T-helper 1 cell treated with Interleukin-12 subunit alpha and Interleukin-12 subunit beta and Interleukin-4 antibody, amounts not matched to agents 30 μg/mL and 1 μg/mL, for 36 hours (primary cell): Measurements from ENCODE around the gene ARHGEF4.

ENCODE experiments used
- H3K27ac Mint-ChIP-seq: one replicate; pipeline ENCODE4 v1.8.0; 2021; ENCODE audit warnings: mild to moderate bottlenecking, mixed read lengths
- H3K27me3 Mint-ChIP-seq: one replicate; pipeline ENCODE4 v1.8.0; 2021; ENCODE audit warnings: low read depth, mixed read lengths
- H3K36me3 Mint-ChIP-seq: one replicate; pipeline ENCODE4 v1.8.0; 2021; ENCODE audit warnings: low read depth, mixed read lengths
- H3K4me1 Mint-ChIP-seq: one replicate; pipeline ENCODE4 v1.8.0; 2021; ENCODE audit warnings: low read depth, mixed read lengths
- H3K4me3 Mint-ChIP-seq: one replicate; pipeline ENCODE4 v1.8.0; 2021; ENCODE audit warnings: mild to moderate bottlenecking, moderate library complexity, mixed read lengths
- H3K9me3 Mint-ChIP-seq: one replicate; pipeline ENCODE4 v1.8.0; 2021; ENCODE audit warnings: mixed read lengths

The ARHGEF4 gene

DNA sequence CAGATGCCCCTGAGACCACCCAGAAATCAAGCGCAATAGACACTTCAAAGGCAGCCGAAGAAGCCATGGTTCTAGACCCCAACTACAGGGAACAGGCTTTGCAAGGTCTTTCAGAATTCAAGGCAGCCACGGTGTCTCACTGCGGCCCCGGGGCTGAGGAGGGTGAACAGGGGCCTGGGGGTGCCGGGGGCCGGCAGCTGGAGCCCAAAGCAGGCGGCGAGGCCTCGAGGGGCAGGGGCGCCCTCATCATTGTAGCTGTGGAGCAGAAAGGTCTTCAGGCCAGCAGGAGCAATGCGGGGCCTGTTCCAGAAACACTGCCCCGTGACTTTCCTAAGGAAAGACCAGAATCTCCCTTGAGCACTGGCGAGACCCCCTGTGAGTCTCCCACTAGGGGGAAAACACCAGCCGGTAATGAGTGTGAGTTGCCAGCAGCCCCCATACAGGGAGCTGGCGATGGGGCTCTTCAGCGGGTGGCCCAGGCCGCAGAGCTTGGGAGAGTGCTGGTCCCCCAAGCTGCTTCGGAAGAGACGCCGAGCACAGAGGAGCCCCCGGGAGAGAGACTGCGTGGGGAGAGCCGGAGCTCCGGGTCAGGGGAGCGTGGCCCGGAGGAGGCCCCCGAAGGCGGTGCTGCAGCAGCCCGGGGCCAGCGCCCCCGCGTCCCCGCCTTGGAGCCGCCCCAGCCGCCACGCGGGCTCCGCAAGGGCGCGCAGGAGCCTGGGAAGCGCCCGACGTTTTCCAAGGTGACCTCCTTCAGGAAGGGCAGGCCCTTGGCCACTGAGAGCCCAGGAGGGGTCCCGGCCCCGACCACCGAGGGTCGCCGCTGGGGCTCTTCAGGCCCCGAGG is 79.1 kb downstream of the ARHGEF4 start:
- H3K27me3 Mint-ChIP-seq = peaks cover 10% of the 10 kb centered on the region
- no peaks in the 10 kb centered on the region for H3K4me1 Mint-ChIP-seq
- no peak overlapping the region for H3K4me3 Mint-ChIP-seq
- no peaks in the 10 kb centered on the region for H3K36me3 Mint-ChIP-seq
- no peak overlapping the region for H3K27ac Mint-ChIP-seq
- H3K9me3 Mint-ChIP-seq = no peaks in the 10 kb centered on the region

DNA sequence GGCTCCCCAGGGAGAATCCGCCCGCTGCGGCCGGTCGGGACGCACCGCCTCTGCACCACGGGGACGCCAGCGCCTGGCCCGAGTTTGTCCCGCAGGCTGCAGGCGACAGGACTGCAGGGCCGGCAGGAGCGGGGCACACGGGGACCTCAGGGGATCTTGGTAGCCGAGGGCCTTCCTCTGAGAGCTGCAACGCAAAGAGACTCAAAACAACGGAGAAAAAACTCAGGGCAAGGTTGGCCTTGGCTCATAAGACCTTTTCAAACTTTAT is 79.7 kb downstream of the ARHGEF4 start:
- H3K27ac Mint-ChIP-seq = no peak overlapping the region
- H3K9me3 Mint-ChIP-seq = no peaks in the 10 kb centered on the region
- H3K4me3 Mint-ChIP-seq = no peak overlapping the region
- no peaks in the 10 kb centered on the region for H3K4me1 Mint-ChIP-seq
- H3K27me3 Mint-ChIP-seq = peaks cover 9% of the 10 kb centered on the region
- H3K36me3 Mint-ChIP-seq = no peaks in the 10 kb centered on the region

DNA sequence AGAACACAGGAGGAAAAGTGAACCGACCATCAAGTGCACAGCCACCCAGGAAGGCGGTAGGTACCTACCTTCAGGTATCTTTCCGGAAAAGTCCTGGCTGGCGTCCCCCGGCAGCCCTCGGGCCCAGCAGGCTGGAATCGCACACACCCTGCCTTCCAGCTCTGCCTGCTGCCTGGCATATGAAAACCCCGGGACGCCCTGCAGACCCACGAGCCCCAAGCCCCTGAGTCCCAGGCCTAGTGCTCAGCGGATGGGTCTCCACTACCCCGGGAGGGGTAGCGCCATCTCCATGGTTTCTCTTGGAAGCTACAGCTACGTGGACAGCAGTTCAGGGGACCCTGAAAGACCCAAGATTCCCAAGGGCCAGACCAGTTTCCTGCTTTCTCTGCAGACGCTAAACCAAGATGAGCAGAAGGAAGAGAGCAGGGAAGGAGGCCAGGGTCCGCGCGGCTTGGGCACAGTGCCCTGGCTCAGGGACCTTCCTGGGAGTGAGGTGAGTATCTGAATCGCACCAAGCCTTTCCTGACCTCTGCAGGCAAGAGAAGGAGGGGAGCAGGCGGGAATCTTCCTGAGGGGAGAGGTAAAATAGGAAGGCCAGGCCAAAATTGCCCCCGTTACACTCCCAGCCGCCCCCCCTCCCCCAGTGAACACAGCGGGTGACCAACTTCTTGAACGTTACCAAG is 80.4 kb downstream of the ARHGEF4 start:
- Mint-ChIP-seq H3K4me3 (no peak overlapping the region), H3K27me3 (peaks cover 9% of the 10 kb centered on the region)

DNA sequence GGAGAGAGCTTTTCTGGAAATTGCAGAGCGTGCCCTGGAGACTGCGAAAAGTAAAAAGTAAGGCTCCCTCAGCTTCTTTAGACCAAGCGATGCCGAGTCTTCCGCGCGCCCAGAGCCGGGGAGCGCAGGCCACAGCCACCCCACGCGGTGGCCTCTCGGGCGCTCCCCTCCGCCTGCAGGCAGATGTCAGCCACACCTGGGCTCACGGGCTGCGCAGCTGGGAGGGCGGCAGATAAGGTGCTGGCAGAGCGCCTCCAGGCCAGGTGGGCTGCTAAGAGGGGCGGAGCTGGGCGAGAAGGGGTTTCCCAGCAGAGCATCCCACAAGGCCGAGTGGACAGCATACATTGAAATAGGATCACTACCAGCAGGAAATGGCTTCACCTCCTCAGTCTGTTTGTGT is 81.7 kb downstream of the ARHGEF4 start:
- Mint-ChIP-seq H3K36me3 (no peaks in the 10 kb centered on the region), H3K4me1 (no peaks in the 10 kb centered on the region), H3K4me3 (no peak overlapping the region), H3K9me3 (no peaks in the 10 kb centered on the region), H3K27ac (no peak overlapping the region), H3K27me3 (peaks cover 9% of the 10 kb centered on the region)

More for the DNA sequence above, 80.4 kb downstream of the ARHGEF4 start:
- Mint-ChIP-seq H3K4me1 (no peaks in the 10 kb centered on the region), H3K36me3 (no peaks in the 10 kb centered on the region), H3K27ac (no peak overlapping the region), H3K9me3 (no peaks in the 10 kb centered on the region)

- Mint-ChIP-seq H3K27ac (no peak overlapping the region), H3K36me3 (no peaks in the 10 kb centered on the region), H3K4me3 (no peak overlapping the region), H3K4me1 (no peaks in the 10 kb centered on the region), H3K27me3 (peaks cover 4% of the 10 kb centered on the region), H3K9me3 (no peaks in the 10 kb centered on the region)
Observed at GRCh38 chr2:130920415-130921163, 83.9 kb downstream of the ARHGEF4 start.

GRCh38 chr2:130921164-130921476 is 84.4 kb downstream of the ARHGEF4 start:
- no peaks in the 10 kb centered on the region for H3K36me3 Mint-ChIP-seq
- no peaks in the 10 kb centered on the region for H3K4me1 Mint-ChIP-seq
- peaks cover 4% of the 10 kb centered on the region for H3K27me3 Mint-ChIP-seq
- no peak overlapping the region for H3K4me3 Mint-ChIP-seq
- no peak overlapping the region for H3K27ac Mint-ChIP-seq
- no peaks in the 10 kb centered on the region for H3K9me3 Mint-ChIP-seq

- no peaks in the 10 kb centered on the region for H3K4me1 Mint-ChIP-seq
- no peaks in the 10 kb centered on the region for H3K36me3 Mint-ChIP-seq
- peaks cover 8% of the 10 kb centered on the region for H3K27me3 Mint-ChIP-seq
- H3K27ac Mint-ChIP-seq = no peak overlapping the region
- no peak overlapping the region for H3K4me3 Mint-ChIP-seq
- no peaks in the 10 kb centered on the region for H3K9me3 Mint-ChIP-seq
Observed at GRCh38 chr2:130922417-130922816, 85.7 kb downstream of the ARHGEF4 start.

DNA sequence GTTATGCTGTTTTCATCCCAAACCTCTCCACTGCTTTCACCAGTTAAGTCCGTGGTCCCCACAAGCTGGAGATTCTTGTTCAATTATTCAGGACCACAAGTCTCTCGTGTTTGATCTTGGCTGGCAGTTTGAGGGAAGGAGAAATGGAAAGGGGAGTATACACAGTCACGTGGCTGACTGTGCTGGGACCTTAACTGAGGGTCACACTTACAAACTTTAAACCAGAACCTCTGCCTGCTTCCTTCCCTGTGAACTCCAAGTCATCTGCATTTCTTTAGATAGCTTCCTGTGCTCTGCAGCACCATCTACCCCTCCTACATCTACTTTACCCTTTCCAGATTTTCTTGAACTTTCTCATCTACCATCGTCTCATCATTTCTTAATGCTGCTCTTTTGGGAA is 91.7 kb downstream of the ARHGEF4 start:
- H3K27me3 Mint-ChIP-seq = peaks cover 22% of the 10 kb centered on the region
- H3K36me3 Mint-ChIP-seq = no peaks in the 10 kb centered on the region
- no peak overlapping the region for H3K4me3 Mint-ChIP-seq

DNA sequence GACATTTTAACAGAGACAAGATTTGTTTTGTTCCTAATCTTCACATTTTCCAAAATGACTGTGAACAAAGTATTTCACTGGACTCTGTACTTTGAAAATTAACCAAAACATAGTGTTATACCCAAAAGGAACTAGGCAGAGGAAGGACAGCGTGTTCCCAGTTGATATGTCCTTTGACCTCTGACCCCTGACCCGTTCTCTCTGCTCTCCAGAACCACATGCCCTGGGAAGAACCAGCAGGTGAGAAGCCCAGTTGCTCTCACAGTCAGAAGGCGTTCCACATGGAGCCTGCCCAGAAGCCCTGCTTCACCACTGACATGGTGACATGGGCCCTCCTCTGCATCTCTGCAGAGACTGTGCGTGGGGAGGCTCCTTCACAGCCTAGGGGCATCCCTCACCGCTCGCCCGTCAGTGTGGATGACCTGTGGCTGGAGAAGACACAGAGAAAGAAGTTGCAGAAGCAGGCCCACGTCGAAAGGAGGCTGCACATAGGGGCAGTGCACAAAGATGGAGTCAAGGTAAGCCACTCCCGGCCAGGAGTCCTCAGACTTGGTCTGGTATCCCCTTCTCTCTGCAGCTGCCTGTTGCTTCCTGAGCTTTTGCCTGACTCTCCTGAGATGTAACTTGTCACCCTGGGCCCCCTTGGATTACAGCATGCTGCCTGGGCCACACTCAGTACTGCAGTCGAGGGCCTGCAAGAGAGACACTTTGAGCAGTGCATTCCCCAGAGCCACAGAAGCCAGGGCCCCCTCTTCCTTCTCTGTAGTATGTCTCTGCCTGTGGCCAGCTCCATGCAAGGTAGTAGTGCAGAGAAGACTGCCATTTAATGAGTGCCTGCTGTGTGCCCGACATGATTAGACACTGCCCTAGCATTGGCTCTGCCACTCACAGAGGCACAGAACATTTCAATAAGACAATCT is 94.3 kb downstream of the ARHGEF4 start:
- no peaks in the 10 kb centered on the region for H3K9me3 Mint-ChIP-seq
- H3K36me3 Mint-ChIP-seq = no peaks in the 10 kb centered on the region
- peaks cover 34% of the 10 kb centered on the region for H3K27me3 Mint-ChIP-seq
- H3K4me1 Mint-ChIP-seq = no peaks in the 10 kb centered on the region
- no peak overlapping the region for H3K27ac Mint-ChIP-seq
- no peak overlapping the region for H3K4me3 Mint-ChIP-seq

More for the DNA sequence above, 91.7 kb downstream of the ARHGEF4 start:
- no peaks in the 10 kb centered on the region for H3K9me3 Mint-ChIP-seq
- no peaks in the 10 kb centered on the region for H3K4me1 Mint-ChIP-seq
- H3K27ac Mint-ChIP-seq = no peak overlapping the region

DNA sequence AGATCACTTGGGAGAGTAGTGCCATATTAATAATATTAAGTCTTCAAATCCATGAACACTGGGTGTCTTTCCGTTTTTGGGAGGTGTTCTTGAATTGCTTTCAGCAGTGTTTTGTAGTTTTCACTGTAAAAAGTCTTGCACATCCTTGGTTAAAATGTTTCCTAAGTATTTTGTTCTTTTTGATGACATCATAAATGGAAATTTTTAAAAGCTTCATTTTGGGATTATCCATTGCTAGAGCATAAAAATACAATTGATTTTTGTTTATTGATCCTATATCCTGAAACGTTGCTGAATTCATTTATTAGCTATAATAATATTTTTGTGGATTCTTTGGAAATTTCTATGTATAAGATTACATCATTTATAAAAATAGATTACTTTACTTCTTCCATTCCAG is 96.8 kb downstream of the ARHGEF4 start:
- Mint-ChIP-seq H3K9me3 (no peaks in the 10 kb centered on the region), H3K27ac (no peak overlapping the region), H3K4me1 (no peaks in the 10 kb centered on the region), H3K4me3 (no peak overlapping the region), H3K36me3 (no peaks in the 10 kb centered on the region), H3K27me3 (peaks cover 30% of the 10 kb centered on the region)

DNA sequence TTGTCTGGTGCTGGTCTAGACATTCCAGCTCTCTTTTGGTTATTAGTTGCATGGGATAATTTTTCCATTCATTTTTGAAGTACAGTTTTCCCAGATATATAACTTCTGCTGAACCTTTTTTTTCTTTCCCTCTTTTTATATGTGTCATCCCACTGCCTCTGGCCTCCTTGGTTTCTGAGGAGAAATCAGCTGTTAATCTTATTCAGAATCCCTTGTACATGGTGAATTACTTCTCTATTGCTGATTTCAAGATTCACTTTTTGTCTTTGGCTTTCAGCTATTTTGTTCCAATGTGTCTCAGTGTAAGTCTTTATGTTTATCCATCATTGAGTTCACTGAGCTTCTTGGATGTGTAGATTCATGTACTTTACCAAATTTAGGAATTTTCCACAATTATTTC is 99.7 kb downstream of the ARHGEF4 start:
- H3K9me3 Mint-ChIP-seq = peaks cover 3% of the 10 kb centered on the region
- H3K36me3 Mint-ChIP-seq = no peaks in the 10 kb centered on the region
- no peak overlapping the region for H3K4me3 Mint-ChIP-seq
- H3K4me1 Mint-ChIP-seq = no peaks in the 10 kb centered on the region
- H3K27me3 Mint-ChIP-seq = peaks cover 21% of the 10 kb centered on the region
- no peak overlapping the region for H3K27ac Mint-ChIP-seq

- H3K4me3 Mint-ChIP-seq = no peak overlapping the region
- peaks cover 33% of the 10 kb centered on the region for H3K9me3 Mint-ChIP-seq
- H3K27me3 Mint-ChIP-seq = peaks cover 14% of the 10 kb centered on the region
- no peak overlapping the region for H3K27ac Mint-ChIP-seq
- H3K4me1 Mint-ChIP-seq = peaks cover 9% of the 10 kb centered on the region
- peaks cover 1% of the 10 kb centered on the region for H3K36me3 Mint-ChIP-seq
Observed at GRCh38 chr2:130947967-130948366, 111.3 kb downstream of the ARHGEF4 start.

- Mint-ChIP-seq H3K9me3 (peaks cover 25% of the 10 kb centered on the region), H3K27ac (no peak overlapping the region)
Observed at GRCh38 chr2:130949954-130950353, 113.2 kb downstream of the ARHGEF4 start.

GRCh38 chr2:130951018-130951417 is 114.3 kb downstream of the ARHGEF4 start:
- no peak overlapping the region for H3K27ac Mint-ChIP-seq
- no peak overlapping the region for H3K4me3 Mint-ChIP-seq
- H3K4me1 Mint-ChIP-seq = peaks cover 9% of the 10 kb centered on the region
- peaks cover 10% of the 10 kb centered on the region for H3K27me3 Mint-ChIP-seq
- H3K36me3 Mint-ChIP-seq = no peaks in the 10 kb centered on the region
- H3K9me3 Mint-ChIP-seq = peaks cover 25% of the 10 kb centered on the region

More at GRCh38 chr2:130949954-130950353, 113.2 kb downstream of the ARHGEF4 start:
- Mint-ChIP-seq H3K36me3 (no peaks in the 10 kb centered on the region), H3K27me3 (peaks cover 4% of the 10 kb centered on the region), H3K4me3 (no peak overlapping the region), H3K4me1 (peaks cover 9% of the 10 kb centered on the region)
